Measurements from ENCODE around the gene KCNN3. TPM values are rescaled to one million over a fixed set of nuclear protein-coding genes. Genes with fewer than 3 reads are reported as not detected.

The KCNN3 gene
- polyA plus RNA-seq, 6 donors from 2014 or later, result 0.03 TPM; not detected in 5

GRCh38 chr1:154873321-154873950 is 3.4 kb upstream of the KCNN3 start:
- DNase-seq (no peak), ATAC-seq (ENCODE audit: low read depth in 2 of 2) (no peak)
- Mint-ChIP-seq H3K9me3 (no peaks in the 10 kb centered on the region), H3K27ac (no peak overlapping the region), H3K4me1 (peaks cover 22 to 28% (median 28%) of the 10 kb centered on the region in 3 donors), H3K4me3 (no peak overlapping the region), H3K36me3 (no peaks in the 10 kb centered on the region), H3K27me3 (peaks cover 27 to 47% (median 34%) of the 10 kb centered on the region in 3 donors)

DNA sequence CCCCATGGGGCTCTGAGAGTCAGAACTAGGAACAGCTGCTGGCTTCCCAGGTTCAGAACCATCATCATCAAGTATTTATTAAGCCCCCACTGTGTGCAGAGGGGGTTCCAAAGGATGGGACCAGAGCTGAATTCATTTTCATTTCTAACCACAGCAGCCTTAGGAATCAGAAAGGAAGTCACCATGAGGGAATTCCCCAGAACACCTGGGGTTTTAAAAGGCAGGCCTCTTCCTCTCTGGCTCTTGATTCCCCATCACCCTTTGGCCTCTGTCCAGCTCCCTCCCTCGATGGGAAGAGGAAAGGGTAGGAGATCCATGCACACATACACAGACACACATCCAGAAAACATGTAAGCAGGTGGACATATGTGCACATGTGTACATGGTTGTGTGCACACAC is 1.3 kb upstream of the KCNN3 start:
- no peak for ATAC-seq (ENCODE audit: low read depth in 2 of 2)
- Mint-ChIP-seq H3K4me3 (no peak overlapping the region), H3K4me1 (peaks cover 26 to 38% (median 38%) of the 10 kb centered on the region in 3 donors), H3K9me3 (no peaks in the 10 kb centered on the region), H3K27ac (peak overlapping the region in 1 of 6 donors; percentile 40), H3K36me3 (no peaks in the 10 kb centered on the region), H3K27me3 (peaks cover 36 to 64% (median 54%) of the 10 kb centered on the region in 3 donors)
- no peak for DNase-seq

DNA sequence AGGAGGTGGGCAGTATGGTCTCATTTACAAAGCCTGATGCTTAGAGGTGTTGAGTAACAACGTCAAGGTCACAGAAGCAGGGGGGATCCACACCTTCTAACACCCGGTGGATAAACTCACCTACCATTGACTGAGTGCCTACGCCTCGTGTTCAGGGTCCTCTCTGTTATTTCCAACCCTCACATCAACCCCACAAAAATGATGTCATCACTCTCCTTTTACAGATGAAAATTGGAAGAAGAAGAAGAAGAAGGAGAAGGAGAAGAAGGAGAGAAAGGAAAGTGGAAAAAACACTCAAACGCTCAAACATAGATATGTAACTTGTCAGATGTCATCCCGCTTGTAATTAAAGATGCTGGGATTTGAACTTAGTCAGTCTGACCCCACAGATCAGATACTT is 653 bp upstream of the KCNN3 start:
- no peaks in the 10 kb centered on the region for H3K9me3 Mint-ChIP-seq
- ATAC-seq (ENCODE audit: low read depth in 2 of 2) (no peak), DNase-seq (no peak)
- peaks cover 39 to 70% (median 60%) of the 10 kb centered on the region in 3 donors for H3K27me3 Mint-ChIP-seq
- H3K36me3 Mint-ChIP-seq, result no peaks in the 10 kb centered on the region
- peak overlapping the region in 1 of 6 donors; percentile 71 for H3K27ac Mint-ChIP-seq
- peaks cover 31 to 42% (median 38%) of the 10 kb centered on the region in 3 donors for H3K4me1 Mint-ChIP-seq
- peak overlapping the region in 1 of 8 donors; percentile 70 for H3K4me3 Mint-ChIP-seq

DNA sequence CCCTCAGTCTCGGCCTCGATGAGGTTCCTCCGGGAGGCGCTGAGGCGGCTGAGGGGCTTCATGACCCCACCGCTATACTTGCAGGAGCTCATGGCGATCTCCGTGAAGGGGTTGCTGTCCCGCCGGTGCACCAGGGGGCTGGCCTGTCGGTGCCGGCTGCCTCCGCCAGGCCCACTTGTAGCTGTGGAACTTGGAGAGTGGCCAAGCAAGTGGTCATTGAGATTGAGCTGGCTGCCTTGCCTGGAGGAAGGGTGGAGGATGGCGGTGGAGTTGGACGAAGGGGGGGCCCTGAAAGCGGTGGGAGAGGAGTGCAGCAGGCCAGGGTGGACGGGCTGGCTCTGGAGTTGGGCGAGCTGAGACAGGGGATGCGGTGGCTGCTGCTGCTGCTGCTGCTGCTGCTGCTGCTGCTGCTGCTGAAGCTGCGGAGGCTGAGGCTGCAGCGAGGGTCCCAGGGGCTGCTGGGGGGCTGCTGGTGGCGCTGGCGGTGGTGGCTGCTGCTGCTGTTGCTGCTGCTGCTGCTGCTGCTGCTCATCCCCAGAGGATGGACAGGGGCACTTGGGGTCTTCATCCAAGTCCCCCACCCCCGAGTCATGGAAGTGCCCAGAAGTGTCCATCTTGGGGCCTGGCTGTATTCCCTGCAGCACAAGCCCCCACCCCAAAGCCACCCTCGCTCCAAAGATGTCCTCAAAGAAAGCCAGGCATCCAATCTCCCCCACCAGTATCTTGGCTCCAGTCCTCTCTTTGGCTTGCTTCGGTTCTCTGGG is 548 bp downstream of the KCNN3 start:
- peak overlapping the region in 7 of 8 donors; percentile 52 to 86 (median 70) for H3K4me3 Mint-ChIP-seq
- H3K27me3 Mint-ChIP-seq, result peaks cover 44 to 69% (median 63%) of the 10 kb centered on the region in 3 donors
- H3K27ac Mint-ChIP-seq, result no peak overlapping the region
- H3K9me3 Mint-ChIP-seq, result no peaks in the 10 kb centered on the region
- ATAC-seq (ENCODE audit: low read depth in 2 of 2), result peak in 1 of 2 donors; percentile 1
- DNase-seq, result no peak
- peaks cover 39 to 49% (median 42%) of the 10 kb centered on the region in 3 donors for H3K4me1 Mint-ChIP-seq
- no peaks in the 10 kb centered on the region for H3K36me3 Mint-ChIP-seq

GRCh38 chr1:154867841-154868605 is 2.1 kb downstream of the KCNN3 start:
- Mint-ChIP-seq H3K27me3 (peaks cover 50 to 80% (median 78%) of the 10 kb centered on the region in 3 donors), H3K27ac (no peak overlapping the region)

GRCh38 chr1:154867064-154867825 is 2.8 kb downstream of the KCNN3 start:
- no peaks in the 10 kb centered on the region for H3K9me3 Mint-ChIP-seq
- H3K27me3 Mint-ChIP-seq, result peaks cover 49 to 86% (median 83%) of the 10 kb centered on the region in 3 donors
- no peaks in the 10 kb centered on the region for H3K36me3 Mint-ChIP-seq
- no peak overlapping the region for H3K27ac Mint-ChIP-seq
- DNase-seq (no peak), ATAC-seq (ENCODE audit: low read depth in 2 of 2) (no peak)
- peaks cover 49 to 57% (median 49%) of the 10 kb centered on the region in 3 donors for H3K4me1 Mint-ChIP-seq
- no peak overlapping the region for H3K4me3 Mint-ChIP-seq

More at GRCh38 chr1:154867841-154868605, 2.1 kb downstream of the KCNN3 start:
- Mint-ChIP-seq H3K4me3 (peak overlapping the region in 1 of 8 donors; percentile 60), H3K4me1 (peaks cover 44 to 55% (median 49%) of the 10 kb centered on the region in 3 donors), H3K9me3 (no peaks in the 10 kb centered on the region), H3K36me3 (no peaks in the 10 kb centered on the region)
- ATAC-seq (ENCODE audit: low read depth in 2 of 2) (no peak), DNase-seq (no peak)

GRCh38 chr1:154866257-154867063 is 3.6 kb downstream of the KCNN3 start:
- Mint-ChIP-seq H3K36me3 (no peaks in the 10 kb centered on the region), H3K27ac (peak overlapping the region in 2 of 6 donors; percentile 10 to 39), H3K27me3 (peaks cover 46 to 90% (median 79%) of the 10 kb centered on the region in 3 donors), H3K9me3 (no peaks in the 10 kb centered on the region), H3K4me3 (no peak overlapping the region), H3K4me1 (peaks cover 48 to 58% (median 51%) of the 10 kb centered on the region in 3 donors)
- ATAC-seq (ENCODE audit: low read depth in 2 of 2) (no peak), DNase-seq (no peak)

GRCh38 chr1:154865442-154866256 is 4.4 kb downstream of the KCNN3 start:
- peaks cover 47 to 59% (median 52%) of the 10 kb centered on the region in 3 donors for H3K4me1 Mint-ChIP-seq
- peak overlapping the region in 3 of 6 donors; percentile 10 to 39 (median 13) for H3K27ac Mint-ChIP-seq
- ATAC-seq (ENCODE audit: low read depth in 2 of 2) (no peak), DNase-seq (no peak)
- H3K4me3 Mint-ChIP-seq, result peak overlapping the region in 1 of 8 donors; percentile 6
- H3K9me3 Mint-ChIP-seq, result no peaks in the 10 kb centered on the region
- H3K36me3 Mint-ChIP-seq, result no peaks in the 10 kb centered on the region
- H3K27me3 Mint-ChIP-seq, result peaks cover 40 to 87% (median 73%) of the 10 kb centered on the region in 3 donors

- peaks cover 49 to 63% (median 58%) of the 10 kb centered on the region in 3 donors for H3K4me1 Mint-ChIP-seq
- no peaks in the 10 kb centered on the region for H3K9me3 Mint-ChIP-seq
These were observed 5.7 kb downstream of the KCNN3 start for GRCh38 chr1:154864189-154864975.

DNA sequence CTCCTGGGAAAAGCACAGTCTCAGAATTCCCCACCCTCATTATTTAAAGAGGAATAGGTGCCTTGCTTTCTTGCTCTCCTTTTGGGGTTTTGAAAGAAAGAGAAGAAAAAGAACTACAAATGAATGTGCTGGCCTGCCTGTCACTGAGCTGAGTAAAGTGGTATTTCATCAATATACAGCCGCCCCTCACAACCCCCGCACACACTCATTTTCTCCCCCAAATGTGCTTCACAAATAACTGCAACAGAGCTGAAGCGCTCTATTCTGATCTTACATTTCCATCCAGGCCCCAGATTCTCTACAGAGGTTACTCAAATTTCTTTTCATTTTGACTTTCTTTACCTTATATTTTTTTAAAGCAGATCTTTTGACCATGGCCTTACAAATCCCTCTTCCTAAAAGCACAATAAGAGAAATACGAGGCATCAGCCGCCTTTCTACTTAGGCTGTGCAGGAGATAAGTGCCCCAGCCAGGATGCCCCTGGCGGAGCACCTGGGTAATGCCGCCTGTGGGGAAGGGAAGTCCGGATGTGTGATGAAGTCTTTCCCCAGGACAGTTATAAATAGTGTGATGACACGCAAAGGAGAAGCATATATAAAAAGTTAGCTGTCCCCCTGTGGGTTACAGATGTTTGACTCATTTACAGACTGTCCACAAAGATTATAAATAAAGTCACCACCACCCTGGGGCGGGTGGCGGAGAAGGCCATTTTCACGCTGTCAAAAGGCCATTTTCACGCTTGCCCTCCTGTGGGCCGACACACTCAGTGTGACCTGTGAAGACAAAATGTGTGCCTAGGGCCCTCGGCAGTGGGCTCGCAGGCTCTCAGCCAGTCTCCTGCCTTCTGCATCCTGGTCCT is 6.5 kb downstream of the KCNN3 start:
- no peaks in the 10 kb centered on the region for H3K36me3 Mint-ChIP-seq
- peaks cover 41 to 61% (median 49%) of the 10 kb centered on the region in 3 donors for H3K4me1 Mint-ChIP-seq
- ATAC-seq (ENCODE audit: low read depth in 2 of 2), result no peak
- DNase-seq, result no peak
- H3K27ac Mint-ChIP-seq, result no peak overlapping the region
- H3K27me3 Mint-ChIP-seq, result peaks cover 27 to 66% (median 52%) of the 10 kb centered on the region in 3 donors
- no peaks in the 10 kb centered on the region for H3K9me3 Mint-ChIP-seq
- peak overlapping the region in 2 of 8 donors; percentile 15 to 64 for H3K4me3 Mint-ChIP-seq

More at GRCh38 chr1:154864189-154864975, 5.7 kb downstream of the KCNN3 start:
- H3K4me3 Mint-ChIP-seq, result peak overlapping the region in 2 of 8 donors; percentile 15 to 76
- no peaks in the 10 kb centered on the region for H3K36me3 Mint-ChIP-seq
- DNase-seq, result no peak
- peak overlapping the region in 3 of 6 donors; percentile 10 to 59 (median 33) for H3K27ac Mint-ChIP-seq
- ATAC-seq (ENCODE audit: low read depth in 2 of 2), result no peak
- H3K27me3 Mint-ChIP-seq, result peaks cover 33 to 74% (median 61%) of the 10 kb centered on the region in 3 donors

Data from naive B cell (primary cell).